Tibial artery (tissue), 4 donors: ENCODE measurements around the gene NGLY1.
A peak's percentile ranks its signal among the peaks of the same experiment; 100 is the strongest.

Experiments used
- DNase-seq, 2 donors: peaks; one replicate each; pipeline ENCODE4 v3.0.0-alpha.2; 2019
- H3K27ac ChIP-seq, 2 donors: fragments of 200-600 bp; sonication (generic) in 1 of 2; 1 replicate in 1 of 2; 2 replicates in 1 of 2; pipeline ENCODE4 v1.5.1; 2018 to 2019; ENCODE audit warnings: mild to moderate bottlenecking in 1 of 2
- H3K27me3 ChIP-seq, 2 donors: fragments of 200-600 bp; sonication (generic) in 1 of 2; one replicate each; pipeline versions ENCODE4 v1.5.1 to v1.6.0; 2016 to 2019
- H3K36me3 ChIP-seq, 3 donors: fragments of 200-600 bp; sonication (generic) in 2 of 3; one replicate each; pipeline ENCODE4 v1.5.1; 2016 to 2019; ENCODE audit warnings: mild to moderate bottlenecking in 2 of 3
- H3K4me1 ChIP-seq, 4 donors: fragments of 200-600 bp; sonication (generic) in 2 of 4; 1 replicate in 3 of 4; 2 replicates in 1 of 4; pipeline ENCODE4 v1.5.1; 2016 to 2019
- H3K4me3 ChIP-seq, 2 donors: fragments of 200-600 bp; sonication (generic) in 1 of 2; 1 replicate in 1 of 2; 2 replicates in 1 of 2; pipeline ENCODE4 v1.5.1; 2018 to 2019; ENCODE audit warnings: mild to moderate bottlenecking in 2 of 2
- H3K9me3 ChIP-seq, 3 donors: fragments of 200-600 bp; sonication (generic) in 1 of 3; one replicate each; pipeline ENCODE4 v1.5.1; 2016 to 2019
- CTCF ChIP-seq, 2 experiments: fragments of 200-600 bp in 1 of 2; fragments of 450-650 bp in 1 of 2; IDR thresholded peaks; one replicate each; pipeline ENCODE4 v1.5.1; 2017 to 2019; ENCODE audit warnings: antibody characterized with exemption in 2 of 2, mild to moderate bottlenecking in 1 of 2, moderate library complexity in 1 of 2
- intact Hi-C: fragments of 100-400 bp; cut with DNase I; formaldehyde crosslinking; loops from one replicate; pipeline ENCODE4 v1.15.0; 2023; ENCODE audit warnings: low total_unique reads

Gene NGLY1

GRCh38 chr3:25783661-25784512, 644 bp upstream of the NGLY1 start:
- H3K27me3 ChIP-seq = no peaks in the 10 kb centered on the region
- peak overlapping the region; percentile 95 to 97 for H3K4me3 ChIP-seq
- peaks cover 0 to 24% (median 11%) of the 10 kb centered on the region in 4 donors for H3K4me1 ChIP-seq
- no peaks in the 10 kb centered on the region for H3K9me3 ChIP-seq
- no peak for TF ChIP-seq CTCF (IDR thresholded peaks at IDR 0.05)
- peak overlapping the region; percentile 94 to 97 for H3K27ac ChIP-seq
- peak; percentile 48 to 73 for DNase-seq
- intact Hi-C loops = loop anchor here (5.0 kb wide), 1 partner anchor 122 kb away; the partner anchor contains the start of gene TOP2B
- H3K36me3 ChIP-seq = no peaks in the 10 kb centered on the region

- no peaks in the 10 kb centered on the region for H3K27me3 ChIP-seq
- no peak for DNase-seq
- peak overlapping the region; percentile 95 to 97 for H3K4me3 ChIP-seq
- peaks cover 0 to 21% (median 11%) of the 10 kb centered on the region in 4 donors for H3K4me1 ChIP-seq
- H3K27ac ChIP-seq = peak overlapping the region; percentile 94 to 97
- no peak for TF ChIP-seq CTCF (IDR thresholded peaks at IDR 0.05)
- intact Hi-C loops = loop anchor here (5.0 kb wide), 1 partner anchor 120 kb away; the partner anchor contains the start of gene TOP2B
- H3K9me3 ChIP-seq = no peaks in the 10 kb centered on the region
- peaks cover 5 to 8% (median 7%) of the 10 kb centered on the region in 3 donors for H3K36me3 ChIP-seq
Observed at GRCh38 chr3:25782636-25782937, 656 bp downstream of the NGLY1 start.

- no peaks in the 10 kb centered on the region for H3K9me3 ChIP-seq
- peaks cover 0 to 21% (median 11%) of the 10 kb centered on the region in 4 donors for H3K4me1 ChIP-seq
- intact Hi-C loops = loop anchor here (5.0 kb wide), 1 partner anchor 120 kb away; the partner anchor contains the start of gene TOP2B
- H3K27me3 ChIP-seq = no peaks in the 10 kb centered on the region
- peak overlapping the region in 1 of 2 donors; percentile 97 for H3K27ac ChIP-seq
- H3K4me3 ChIP-seq = peak overlapping the region; percentile 95 to 97
- no peak for DNase-seq
- H3K36me3 ChIP-seq = peaks cover 11 to 14% (median 13%) of the 10 kb centered on the region in 3 donors
- no peak for TF ChIP-seq CTCF (IDR thresholded peaks at IDR 0.05)
Observed at GRCh38 chr3:25781758-25782594, 1.3 kb downstream of the NGLY1 start.

GRCh38 chr3:25781145-25781757, 2.0 kb downstream of the NGLY1 start:
- TF ChIP-seq CTCF (IDR thresholded peaks at IDR 0.05) = no peak
- Histone ChIP-seq H3K36me3 (peaks cover 19 to 21% (median 21%) of the 10 kb centered on the region in 3 donors), H3K27ac (no peak overlapping the region), H3K9me3 (no peaks in the 10 kb centered on the region), H3K27me3 (no peaks in the 10 kb centered on the region), H3K4me3 (no peak overlapping the region), H3K4me1 (peaks cover 0 to 21% (median 11%) of the 10 kb centered on the region in 4 donors)
- intact Hi-C loops = loop anchor here (5.0 kb wide), 1 partner anchor 119 kb away; the partner anchor contains the start of gene TOP2B
- DNase-seq = no peak

- no peak overlapping the region for H3K4me3 ChIP-seq
- H3K9me3 ChIP-seq = no peaks in the 10 kb centered on the region
- no peak overlapping the region for H3K27ac ChIP-seq
- H3K4me1 ChIP-seq = peaks cover 0 to 21% (median 11%) of the 10 kb centered on the region in 4 donors
- no peak for DNase-seq
- no peaks in the 10 kb centered on the region for H3K27me3 ChIP-seq
- intact Hi-C loops = loop anchor here (5.0 kb wide), 1 partner anchor 118 kb away; the partner anchor contains the start of gene TOP2B
- H3K36me3 ChIP-seq = peaks cover 25 to 27% (median 26%) of the 10 kb centered on the region in 3 donors
- no peak for TF ChIP-seq CTCF (IDR thresholded peaks at IDR 0.05)
Observed at GRCh38 chr3:25780618-25781017, 2.6 kb downstream of the NGLY1 start.
